HCT116 (cell line): ENCODE data around the gene IGF2R. TPM values are rescaled to one million over a fixed set of nuclear protein-coding genes. Genes with fewer than 3 reads are reported as not detected.

ENCODE experiments used
- ATAC-seq: fragments of 200-7000 bp; cut with Tn5 transposase; 2 replicates; pipeline ENCODE4 v1.9.1; 2020; ENCODE audit warnings: mild to moderate bottlenecking, moderate library complexity
- BruUV-seq: library from RNA; stranded (reverse); fragments of 400-500 nt; replicated peaks from 2 replicates; lab custom pipeline; 2021; lab: Mats Ljungman, UMichigan
- CTCF ChIA-PET: fragments of 300-600 bp; sonication (Branson Sonifier 250); formaldehyde crosslinking; loops from one replicate; lab custom pipeline; 2021; ENCODE audit warnings: antibody characterized with exemption; lab: Charles Lee
- POLR2A ChIA-PET: fragments of 300-600, 350-600 bp; sonication (Branson Sonifier 250); formaldehyde crosslinking; loops from one replicate; lab custom pipeline; 2021; ENCODE audit warnings: antibody characterized with exemption; lab: Charles Lee
- RAD21 ChIA-PET, 2 experiments: fragments of 300-600 bp; sonication (Branson Sonifier 250); formaldehyde crosslinking; loops; one replicate each; lab custom pipeline; 2023; ENCODE audit warnings: low total read pairs in 2 of 2; ENCODE audit not compliant: uncharacterized antibody in 2 of 2, unreplicated experiment in 2 of 2, low non-redundant PET in 1 of 2; lab: Charles Lee
- DNase-seq: peaks from one replicate; pipeline ENCODE4 v3.0.0-alpha.2; 2010; ENCODE audit warnings: low read depth, low spot score
- H2AFZ ChIP-seq: fragments of 200-600 bp; shearing (Covaris generic), sonication (generic); 2 replicates; pipeline ENCODE4 v1.6.1; 2017; ENCODE audit warnings: low read depth, mixed run types, mixed read lengths, antibody characterized with exemption, low read length; ENCODE audit not compliant: poor library complexity, severe bottlenecking
- H3K27ac ChIP-seq: 2 replicates; pipeline ENCODE4 v1.5.1; 2012; ENCODE audit warnings: low read depth, low read length
- H3K27me3 ChIP-seq: fragments of 200-600 bp; sonication (generic); 2 replicates; pipeline ENCODE4 v1.6.1; 2016; ENCODE audit warnings: mixed run types, low read length, mixed read lengths; ENCODE audit not compliant: insufficient read depth
- H3K36me3 ChIP-seq, 2 experiments: fragments of 200-500 bp in 1 of 2; fragments of 200-600 bp in 1 of 2; sonication (Bioruptor generic) in 1 of 2; sonication (generic) in 1 of 2; 2 replicates each; pipeline versions ENCODE4 v1.5.1 to v1.6.1; 2014 to 2016; ENCODE audit warnings: low read length in 2 of 2, inconsistent platforms in 1 of 2, mixed read lengths in 1 of 2, mixed run types in 1 of 2; ENCODE audit not compliant: insufficient read depth in 2 of 2, control insufficient read depth in 1 of 2
- H3K4me1 ChIP-seq, 2 experiments: fragments of 200-600 bp in 1 of 2; sonication (generic) in 1 of 2; 2 replicates each; pipeline versions ENCODE4 v1.5.1 to v1.6.1; 2012 to 2017; ENCODE audit warnings: low read length in 2 of 2, inconsistent platforms in 1 of 2, mild to moderate bottlenecking in 1 of 2, mixed read lengths in 1 of 2, mixed run types in 1 of 2, moderate library complexity in 1 of 2; ENCODE audit not compliant: insufficient read depth in 2 of 2, control insufficient read depth in 1 of 2
- H3K4me2 ChIP-seq: fragments of 200-600 bp; sonication (generic); 2 replicates; pipeline ENCODE4 v1.6.1; 2017; ENCODE audit warnings: mixed run types, low read length, mixed read lengths
- H3K4me3 ChIP-seq, 2 experiments: fragments of 200-600 bp in 1 of 2; sonication (generic) in 1 of 2; replicated peaks in 1 of 2; 2 replicates each; pipeline ENCODE4 v1.5.1; 2011 to 2016; ENCODE audit warnings: low read length in 2 of 2, control low read depth in 1 of 2, low read depth in 1 of 2, mild to moderate bottlenecking in 1 of 2, mixed read lengths in 1 of 2, mixed run types in 1 of 2
- H3K79me2 ChIP-seq: fragments of 200-600 bp; sonication (generic); 2 replicates; pipeline ENCODE4 v1.6.1; 2017; ENCODE audit warnings: mild to moderate bottlenecking, mixed run types, low read length, moderate library complexity, mixed read lengths; ENCODE audit not compliant: insufficient read depth
- H3K9ac ChIP-seq: fragments of 200-600 bp; sonication (generic); 2 replicates; pipeline ENCODE4 v1.6.1; 2016; ENCODE audit warnings: low read length, mixed read lengths
- H3K9me2 ChIP-seq: fragments of 200-600 bp; sonication (generic), shearing (Covaris generic); 2 replicates; pipeline ENCODE4 v1.6.1; 2017; ENCODE audit warnings: mixed run types, mild to moderate bottlenecking, moderate library complexity; ENCODE audit not compliant: insufficient read depth
- H3K9me3 ChIP-seq, 2 experiments: fragments of 200-500 bp in 1 of 2; fragments of 200-600 bp in 1 of 2; sonication (Bioruptor generic) in 1 of 2; sonication (generic) in 1 of 2; 2 replicates each; pipeline ENCODE4 v1.6.1; 2014 to 2017; ENCODE audit warnings: low read length in 2 of 2, mixed read lengths in 2 of 2, inconsistent platforms in 1 of 2, low read depth in 1 of 2, mild to moderate bottlenecking in 1 of 2, mixed run types in 1 of 2, moderate library complexity in 1 of 2; ENCODE audit not compliant: control insufficient read depth in 1 of 2, insufficient read depth in 1 of 2
- H4K20me1 ChIP-seq: fragments of 200-600 bp; sonication (generic), shearing (Covaris generic); 2 replicates; pipeline ENCODE4 v1.6.1; 2017; ENCODE audit warnings: mixed run types, mild to moderate bottlenecking, moderate library complexity; ENCODE audit not compliant: insufficient read depth
- ELF1 ChIP-seq: IDR thresholded peaks from 2 replicates; pipeline ENCODE4 v1.6.1; 2012; ENCODE audit warnings: low read depth, borderline replicate concordance
- POLR2A ChIP-seq: IDR thresholded peaks from 2 replicates; pipeline ENCODE4 v1.7.0; 2011; ENCODE audit warnings: borderline replicate concordance; ENCODE audit not compliant: insufficient read depth, insufficient read length; ENCODE audit errors: extremely low read depth
- POLR2AphosphoS5 ChIP-seq: IDR thresholded peaks from 2 replicates; pipeline ENCODE4 v1.6.1; 2011; ENCODE audit warnings: mild to moderate bottlenecking, low read depth, low read length, moderate library complexity
- SIN3A ChIP-seq: IDR thresholded peaks from 2 replicates; pipeline ENCODE4 v1.6.1; 2012; ENCODE audit warnings: low read depth
- intact Hi-C: fragments of 100-400 bp; cut with micrococcal nuclease; formaldehyde crosslinking; loops from 2 replicates; pipeline ENCODE4 v1.10.0; 2022
- total RNA-seq: library from RNA; stranded (reverse); gene quantifications from one replicate; pipeline ENCODE4 v1.2.1, GENCODE V29; 2021; ENCODE audit not compliant: unreplicated experiment

The IGF2R gene
- total RNA-seq, 1 experiment from 2014 or later = 37.0 TPM

DNA sequence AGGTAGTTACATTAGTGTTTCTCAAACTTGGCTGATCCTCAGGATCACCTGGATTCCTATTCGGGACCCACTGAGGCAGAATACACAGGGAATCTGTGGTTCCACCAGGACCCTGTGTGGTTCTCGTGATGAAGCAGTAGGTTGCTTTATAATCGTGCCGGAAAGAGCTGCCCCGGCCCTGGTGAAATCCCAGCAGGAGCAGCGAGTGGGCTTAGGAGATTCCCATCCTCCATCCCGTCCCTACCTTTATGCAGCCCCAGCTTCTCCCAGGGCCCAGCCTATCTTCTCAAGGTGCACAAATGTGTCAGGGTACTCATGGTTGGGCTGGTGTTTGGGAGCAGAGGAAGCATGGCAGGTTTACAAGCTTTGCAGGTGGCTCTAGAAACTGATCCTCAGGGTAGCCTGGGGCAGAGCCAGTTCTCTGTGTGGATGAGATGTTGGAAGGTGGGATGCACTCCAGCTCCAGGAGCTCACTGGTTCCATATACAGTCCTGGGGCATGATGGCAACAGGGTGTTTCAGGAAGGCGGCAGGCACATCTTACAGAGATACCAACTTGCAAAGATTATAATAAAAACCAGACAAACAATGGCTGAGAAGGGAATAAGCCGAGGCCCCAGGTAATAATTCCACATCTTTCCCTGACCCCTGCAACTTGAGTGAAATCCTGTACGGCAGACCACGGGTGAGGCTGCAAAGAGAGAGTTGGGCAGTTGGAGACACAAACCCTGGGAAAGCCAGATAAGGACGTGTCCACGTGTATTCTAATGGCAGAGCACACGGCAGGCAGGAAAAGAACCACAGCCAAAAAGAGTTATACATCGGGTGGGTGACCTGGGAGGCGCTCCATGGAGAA is 158.6 kb downstream of the IGF2R start:
- Histone ChIP-seq H4K20me1 (no peaks in the 10 kb centered on the region), H3K9me3 (no peaks in the 10 kb centered on the region), H3K4me1 (no peaks in the 10 kb centered on the region), H3K27me3 (no peaks in the 10 kb centered on the region), H3K9ac (no peak overlapping the region), H3K4me3 (no peak overlapping the region), H3K9me2 (no peaks in the 10 kb centered on the region), H3K79me2 (no peaks in the 10 kb centered on the region), H3K4me2 (no peak overlapping the region), H2AFZ (no peak overlapping the region), H3K36me3 (no peaks in the 10 kb centered on the region), H3K27ac (no peak overlapping the region)
- ChIA-PET RAD21 (no interaction called here), CTCF (no interaction called here), POLR2A (no interaction called here)
- no TSS peak for BruUV-seq
- TF ChIP-seq ELF1 (no peak), SIN3A (no peak), POLR2AphosphoS5 (no peak)
- DNase-seq (no peak), ATAC-seq (no peak)
- intact Hi-C loops = no loop called here

DNA sequence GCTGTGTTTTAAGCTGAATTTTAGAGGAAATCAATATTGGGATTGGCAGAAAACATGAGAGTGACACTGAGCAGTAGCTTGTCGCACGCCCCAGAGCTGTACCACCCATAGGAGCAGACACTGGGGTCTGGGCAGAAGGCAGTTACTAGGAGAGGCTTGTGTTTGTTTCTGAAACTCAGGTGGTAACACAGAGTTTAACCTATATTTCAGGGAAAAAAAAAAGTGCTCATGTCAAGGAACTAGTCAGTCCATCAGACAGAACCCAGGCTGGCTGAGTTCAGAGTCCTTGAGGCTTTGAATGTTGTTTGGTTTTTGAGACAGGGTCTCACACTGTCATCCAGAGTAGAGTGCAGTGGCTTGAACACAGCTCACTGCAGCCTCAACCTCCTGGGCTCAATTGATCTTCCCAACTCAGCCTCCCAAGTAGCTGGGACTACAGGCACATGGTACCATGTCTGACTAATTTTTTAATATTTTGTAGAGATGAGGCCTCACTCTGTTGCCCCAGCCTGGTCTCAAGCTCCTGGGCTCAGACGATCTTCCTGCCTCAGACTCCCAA is 159.3 kb downstream of the IGF2R start:
- Histone ChIP-seq H3K79me2 (no peaks in the 10 kb centered on the region), H3K9me2 (no peaks in the 10 kb centered on the region), H3K27ac (no peak overlapping the region), H2AFZ (no peak overlapping the region), H4K20me1 (no peaks in the 10 kb centered on the region), H3K4me3 (no peak overlapping the region), H3K4me2 (no peak overlapping the region), H3K9me3 (no peaks in the 10 kb centered on the region), H3K4me1 (no peaks in the 10 kb centered on the region), H3K27me3 (no peaks in the 10 kb centered on the region), H3K9ac (no peak overlapping the region), H3K36me3 (no peaks in the 10 kb centered on the region)
- BruUV-seq = no TSS peak
- ATAC-seq (no peak), DNase-seq (no peak)
- ChIA-PET CTCF (no interaction called here), POLR2A (no interaction called here), RAD21 (no interaction called here)
- intact Hi-C loops = no loop called here
- TF ChIP-seq POLR2A = no peak
